HepG2 (cell line): ENCODE measurements around the gene SMIM24.

Source experiments
- GABPA ChIP-seq, 2 experiments: IDR thresholded peaks; 2 replicates each; pipeline ENCODE4 v1.6.1; 2011 to 2016; ENCODE audit warnings: low read depth in 2 of 2, low read length in 1 of 2, missing biosample characterization in 1 of 2, missing genetic modification characterization in 1 of 2
- NR2F6 ChIP-seq, 2 experiments: IDR thresholded peaks; 2 replicates each; pipeline ENCODE4 v1.6.1; 2016; ENCODE audit warnings: antibody characterized with exemption in 1 of 2, mild to moderate bottlenecking in 1 of 2
- ZMYM2 ChIP-seq: sonication (generic); formaldehyde crosslinking; IDR thresholded peaks from 2 replicates; pipeline ENCODE4 v1.8.0; 2022; ENCODE audit warnings: mild to moderate bottlenecking, missing genetic modification reagents
- ZNF776 ChIP-seq: sonication (generic); formaldehyde crosslinking; IDR thresholded peaks from 2 replicates; pipeline ENCODE4 v1.4.0; 2020; ENCODE audit warnings: mild to moderate bottlenecking, missing genetic modification reagents
- ZZZ3 ChIP-seq: sonication (generic); formaldehyde crosslinking; IDR thresholded peaks from 2 replicates; pipeline ENCODE4 v1.4.0; 2020; ENCODE audit warnings: missing genetic modification reagents, mild to moderate bottlenecking, borderline replicate concordance

- TF ChIP-seq ZZZ3 = no peak
- no peak for TF ChIP-seq NR2F6 (IDR thresholded peaks at IDR 0.05)
- no peak for TF ChIP-seq NR2F6 (CRISPR knock-in tag; IDR thresholded peaks at IDR 0.05)
- TF ChIP-seq ZMYM2 = no peak
- TF ChIP-seq GABPA (IDR thresholded peaks at IDR 0.05; ENCODE audit: low read depth, low read length) = no peak
- TF ChIP-seq GABPA (CRISPR knock-in tag; IDR thresholded peaks at IDR 0.05; ENCODE audit: low read depth) = no peak
- no peak for TF ChIP-seq ZNF776 (CRISPR knock-in tag)
Observed at GRCh38 chr19:3431760-3432397, 48.4 kb downstream of the SMIM24 start.
